H9 (cell line): ENCODE measurements around the gene MLYCD. TPM values are rescaled to one million over a fixed set of nuclear protein-coding genes. Genes with fewer than 3 reads are reported as not detected.

Source experiments
- DNase-seq: peaks from one replicate; pipeline ENCODE4 v3.0.0-alpha.2; 2017
- H2AFZ ChIP-seq: one replicate; pipeline ENCODE4 v1.6.1; 2013; ENCODE audit warnings: mild to moderate bottlenecking, low read length, control low read depth, moderate library complexity
- H2AK5ac ChIP-seq: 2 replicates; pipeline ENCODE4 v1.6.1; 2013; ENCODE audit warnings: low read length, control low read depth, mixed read lengths; ENCODE audit not compliant: insufficient read length
- H2BK120ac ChIP-seq: one replicate; pipeline ENCODE4 v1.6.1; 2013; ENCODE audit warnings: low read depth, mild to moderate bottlenecking, low read length, control low read depth, inconsistent platforms; ENCODE audit not compliant: poor library complexity, severe bottlenecking
- H2BK12ac ChIP-seq: 2 replicates; pipeline ENCODE4 v1.6.1; 2013; ENCODE audit warnings: low read length, control low read depth, mixed read lengths, low read depth; ENCODE audit not compliant: insufficient read length
- H2BK15ac ChIP-seq: 2 replicates; pipeline ENCODE4 v1.6.1; 2013; ENCODE audit warnings: low read depth, low read length, control low read depth
- H2BK20ac ChIP-seq: one replicate; pipeline ENCODE4 v1.6.1; 2013; ENCODE audit warnings: low read depth, mild to moderate bottlenecking, low read length, control low read depth, inconsistent platforms; ENCODE audit not compliant: poor library complexity, severe bottlenecking
- H2BK5ac ChIP-seq: 2 replicates; pipeline ENCODE4 v1.6.1; 2013; ENCODE audit warnings: low read length, control low read depth, mixed read lengths; ENCODE audit not compliant: insufficient read length
- H3K14ac ChIP-seq: 2 replicates; pipeline ENCODE4 v1.6.1; 2013; ENCODE audit warnings: low read length, control low read depth; ENCODE audit not compliant: insufficient read depth
- H3K18ac ChIP-seq: 2 replicates; pipeline ENCODE4 v1.6.1; 2013; ENCODE audit warnings: low read depth, mild to moderate bottlenecking, mixed read lengths, low read length, control low read depth; ENCODE audit not compliant: insufficient read length
- H3K23ac ChIP-seq: 2 replicates; pipeline ENCODE4 v1.6.1; 2013; ENCODE audit warnings: low read length, control low read depth, mixed read lengths, low read depth; ENCODE audit not compliant: insufficient read length
- H3K23me2 ChIP-seq: 2 replicates; pipeline ENCODE4 v1.6.1; 2013; ENCODE audit warnings: low read depth, mild to moderate bottlenecking, mixed read lengths, low read length, control low read depth; ENCODE audit not compliant: insufficient read length, poor library complexity, severe bottlenecking
- H3K27ac ChIP-seq: 2 replicates; pipeline ENCODE4 v1.5.1; 2013; ENCODE audit warnings: low read length, control low read depth, mixed read lengths, low read depth; ENCODE audit not compliant: insufficient read length
- H3K27me3 ChIP-seq: 2 replicates; pipeline ENCODE4 v1.6.1; 2013; ENCODE audit warnings: low read length, control low read depth, inconsistent platforms; ENCODE audit not compliant: insufficient read depth
- H3K4ac ChIP-seq: 2 replicates; pipeline ENCODE4 v1.6.1; 2013; ENCODE audit warnings: low read depth, mild to moderate bottlenecking, control low read depth, inconsistent platforms, low read length, moderate library complexity
- H3K4me1 ChIP-seq: 2 replicates; pipeline ENCODE4 v1.6.1; 2013; ENCODE audit warnings: low read length, control low read depth, inconsistent platforms; ENCODE audit not compliant: insufficient read depth
- H3K4me2 ChIP-seq: 2 replicates; pipeline ENCODE4 v1.6.1; 2013; ENCODE audit warnings: low read length, control low read depth, mixed read lengths; ENCODE audit not compliant: insufficient read length, insufficient read depth
- H3K56ac ChIP-seq: 2 replicates; pipeline ENCODE4 v1.6.1; 2013; ENCODE audit warnings: low read depth, mild to moderate bottlenecking, mixed read lengths, low read length, control low read depth; ENCODE audit not compliant: insufficient read length
- H3K79me1 ChIP-seq: 2 replicates; pipeline ENCODE4 v1.6.1; 2013; ENCODE audit warnings: low read depth, mild to moderate bottlenecking, moderate library complexity, low read length, control low read depth, inconsistent platforms; ENCODE audit not compliant: insufficient read depth, poor library complexity, severe bottlenecking
- H3K79me2 ChIP-seq: 2 replicates; pipeline ENCODE4 v1.6.1; 2013; ENCODE audit warnings: low read length, control low read depth, inconsistent platforms; ENCODE audit not compliant: insufficient read depth
- H3K9ac ChIP-seq: 2 replicates; pipeline ENCODE4 v1.6.1; 2013; ENCODE audit warnings: low read length, control low read depth, mixed read lengths; ENCODE audit not compliant: insufficient read length; ENCODE audit errors: extremely low read depth
- H3K9me3 ChIP-seq: one replicate; pipeline ENCODE4 v1.6.1; 2013; ENCODE audit warnings: low read depth, low read length, inconsistent platforms; ENCODE audit not compliant: control insufficient read depth
- H3T11ph ChIP-seq: one replicate; pipeline ENCODE4 v1.6.1; 2013; ENCODE audit warnings: mild to moderate bottlenecking, low read length, control low read depth, inconsistent platforms
- H4K20me1 ChIP-seq: one replicate; pipeline ENCODE4 v1.6.1; 2013; ENCODE audit not compliant: control insufficient read depth, insufficient read length, insufficient read depth
- H4K5ac ChIP-seq: 2 replicates; pipeline ENCODE4 v1.6.1; 2013; ENCODE audit warnings: low read depth, mild to moderate bottlenecking, mixed read lengths, low read length, control low read depth; ENCODE audit not compliant: insufficient read length
- H4K8ac ChIP-seq: replicated peaks from 2 replicates; pipeline ENCODE4 v1.6.1; 2013; ENCODE audit warnings: low read length, control low read depth, mixed read lengths, low read depth; ENCODE audit not compliant: insufficient read length
- H4K91ac ChIP-seq: 2 replicates; pipeline ENCODE4 v1.6.1; 2013; ENCODE audit warnings: low read depth, mild to moderate bottlenecking, moderate library complexity, mixed read lengths, low read length, control low read depth; ENCODE audit not compliant: insufficient read length
- H3K27ac Mint-ChIP-seq, 3 experiments: 2 replicates in 2 of 3; 3 replicates in 1 of 3; pipeline ENCODE4 v1.8.0; 2020 to 2021; ENCODE audit warnings: mixed read lengths in 3 of 3, mild to moderate bottlenecking in 1 of 3, moderate library complexity in 1 of 3
- H3K27me3 Mint-ChIP-seq: 2 replicates; pipeline ENCODE4 v1.8.0; 2021; ENCODE audit warnings: low read depth, mild to moderate bottlenecking, moderate library complexity, mixed read lengths
- H3K36me3 Mint-ChIP-seq, 3 experiments: 2 replicates in 2 of 3; 3 replicates in 1 of 3; pipeline ENCODE4 v1.8.0; 2020 to 2021; ENCODE audit warnings: low read depth in 3 of 3, mixed read lengths in 3 of 3; ENCODE audit not compliant: insufficient read depth in 1 of 3
- H3K4me1 Mint-ChIP-seq, 2 experiments: 2 replicates each; pipeline ENCODE4 v1.8.0; 2020; ENCODE audit warnings: mixed read lengths in 2 of 2
- H3K4me3 Mint-ChIP-seq, 2 experiments: 2 replicates in 1 of 2; 3 replicates in 1 of 2; pipeline ENCODE4 v1.8.0; 2020 to 2021; ENCODE audit warnings: mild to moderate bottlenecking in 2 of 2, mixed read lengths in 2 of 2, moderate library complexity in 1 of 2
- H3K9me3 Mint-ChIP-seq, 2 experiments: 2 replicates in 1 of 2; 3 replicates in 1 of 2; pipeline ENCODE4 v1.8.0; 2020; ENCODE audit warnings: mild to moderate bottlenecking in 2 of 2, mixed read lengths in 2 of 2, moderate library complexity in 1 of 2
- CTCF ChIP-seq: fragments of 200-600 bp; sonication (generic); conservative IDR thresholded peaks from 3 replicates; pipeline ENCODE4 v1.8.0; 2021; ENCODE audit warnings: antibody characterized with exemption, mild to moderate bottlenecking
- WGBS: extraction: QIAGEN DNeasy Blood & Tissue Kit; methylation state at CpG from one replicate; pipeline ENCODE4 v1.1.7; 2013; ENCODE audit warnings: missing lambda C conversion rate, low lambda C conversion rate, mixed read lengths; ENCODE audit not compliant: insufficient read length; ENCODE audit errors: extremely low coverage; 5-methylcytosine and 5-hydroxymethylcytosine counted together
- total RNA-seq: library from RNA; stranded (reverse); gene quantifications from 2 replicates; pipeline ENCODE4 v1.2.1, GENCODE V29; 2021

The MLYCD gene
- total RNA-seq, 1 experiment from 2014 or later = 7.1 TPM

GRCh38 chr16:83863682-83864081 lies 35.2 kb upstream of the MLYCD start:
- H3K4ac ChIP-seq = no peak overlapping the region
- no peak overlapping the region for H4K5ac ChIP-seq
- Mint-ChIP-seq H3K36me3 (peaks cover 0 to 6% (median 0%) of the 10 kb centered on the region in 3 experiments; a peak in 2 of 7 replicates), H3K4me1 (peaks cover 22 to 23% of the 10 kb centered on the region in 2 experiments), H3K27me3 (no peaks in the 10 kb centered on the region; the same call in 1 of the 2 replicates), H3K4me3 (no peak overlapping the region), H3K27ac (no peak overlapping the region), H3K9me3 (peaks cover 2 to 5% of the 10 kb centered on the region in 2 experiments; a peak in 1 of 5 replicates)
- H2AFZ ChIP-seq = no peak overlapping the region
- H3K27me3 ChIP-seq = no peaks in the 10 kb centered on the region
- H4K20me1 ChIP-seq = no peaks in the 10 kb centered on the region
- no peaks in the 10 kb centered on the region; the same call in 1 of the 2 replicates for H3K4me1 ChIP-seq
- no peak overlapping the region for H3K4me2 ChIP-seq
- H3T11ph ChIP-seq = no peak overlapping the region
- no peak overlapping the region for H2BK20ac ChIP-seq
- no peak overlapping the region for H3K56ac ChIP-seq
- H2AK5ac ChIP-seq = no peak overlapping the region
- no peak overlapping the region for H3K18ac ChIP-seq
- no peaks in the 10 kb centered on the region for H3K9me3 ChIP-seq
- no CpG with 5 or more reads among the region's 1 CpG for WGBS
- no peak overlapping the region for H3K14ac ChIP-seq
- H3K9ac ChIP-seq = no peak overlapping the region
- no peak overlapping the region for H2BK12ac ChIP-seq
- no peak overlapping the region for H2BK5ac ChIP-seq
- H3K79me1 ChIP-seq = no peaks in the 10 kb centered on the region
- H2BK15ac ChIP-seq = no peak overlapping the region
- no peak overlapping the region for H4K8ac ChIP-seq
- H2BK120ac ChIP-seq = no peak overlapping the region
- no peak for DNase-seq
- no peak overlapping the region for H3K23ac ChIP-seq
- H3K23me2 ChIP-seq = no peaks in the 10 kb centered on the region
- no peak for TF ChIP-seq CTCF
- no peaks in the 10 kb centered on the region for H3K79me2 ChIP-seq
- H4K91ac ChIP-seq = no peak overlapping the region
- H3K27ac ChIP-seq = no peak overlapping the region
